Measurements from ENCODE around the gene ARL14EPL.
"Not testable (repeated sequence)": the region's sequence is repeated elsewhere in the genome, so short reads cannot be mapped to it uniquely, and the experiment has no call there.

ARL14EPL gene

GRCh38 chr5:116058346-116058936 lies 26.2 kb downstream of the ARL14EPL start:
- no peak for DNase-seq

- no peak for DNase-seq
These were observed 30.1 kb downstream of the ARL14EPL start for GRCh38 chr5:116062352-116062751.

- DNase-seq = no peak
These were observed 31.7 kb downstream of the ARL14EPL start for GRCh38 chr5:116063950-116064349.

GRCh38 chr5:116068028-116068632 lies 35.9 kb downstream of the ARL14EPL start:
- DNase-seq = peak; percentile 59

- DNase-seq = no peak
These were observed 38.9 kb downstream of the ARL14EPL start for GRCh38 chr5:116071211-116071610.

GRCh38 chr5:116075191-116075831 lies 43.0 kb downstream of the ARL14EPL start:
- DNase-seq = no peak

- no peak for DNase-seq
These were observed 44.2 kb downstream of the ARL14EPL start for GRCh38 chr5:116076496-116076895.

- no peak for DNase-seq
These were observed 45.9 kb downstream of the ARL14EPL start for GRCh38 chr5:116078199-116078598.

GRCh38 chr5:116084287-116084691 lies 52.0 kb downstream of the ARL14EPL start:
- peak; percentile 13 for DNase-seq

- DNase-seq = peak; percentile 82
These were observed 52.8 kb downstream of the ARL14EPL start, which contains the start of gene COMMD10 for GRCh38 chr5:116084871-116085715. COMMD10 (plus strand) TSS chr5:116085025.

- not testable (repeated sequence) for DNase-seq
These were observed 54.0 kb downstream of the ARL14EPL start for GRCh38 chr5:116086309-116086708.

- no peak for DNase-seq
These were observed 55.8 kb downstream of the ARL14EPL start for GRCh38 chr5:116088062-116088461.

GRCh38 chr5:116090302-116090701 lies 58.0 kb downstream of the ARL14EPL start:
- no peak for DNase-seq

GRCh38 chr5:116091416-116091815 lies 59.1 kb downstream of the ARL14EPL start:
- DNase-seq = no peak

GRCh38 chr5:116097301-116097700 lies 65.0 kb downstream of the ARL14EPL start:
- DNase-seq = no peak

GRCh38 chr5:116098998-116099397 lies 66.7 kb downstream of the ARL14EPL start:
- no peak for DNase-seq

- not testable (repeated sequence) for DNase-seq
These were observed 72.7 kb downstream of the ARL14EPL start for GRCh38 chr5:116104941-116105340.
